ENCODE data around the gene GH2.
A peak's percentile ranks its signal among the peaks of the same experiment; 100 is the strongest.
"Not testable (repeated sequence)": the region's sequence is repeated elsewhere in the genome, so short reads cannot be mapped to it uniquely, and the experiment has no call there.

The GH2 gene

GRCh38 chr17:63874061-63874626, 7.6 kb downstream of the GH2 start:
- not testable (repeated sequence) for DNase-seq (ENCODE audit: low read depth)

DNA sequence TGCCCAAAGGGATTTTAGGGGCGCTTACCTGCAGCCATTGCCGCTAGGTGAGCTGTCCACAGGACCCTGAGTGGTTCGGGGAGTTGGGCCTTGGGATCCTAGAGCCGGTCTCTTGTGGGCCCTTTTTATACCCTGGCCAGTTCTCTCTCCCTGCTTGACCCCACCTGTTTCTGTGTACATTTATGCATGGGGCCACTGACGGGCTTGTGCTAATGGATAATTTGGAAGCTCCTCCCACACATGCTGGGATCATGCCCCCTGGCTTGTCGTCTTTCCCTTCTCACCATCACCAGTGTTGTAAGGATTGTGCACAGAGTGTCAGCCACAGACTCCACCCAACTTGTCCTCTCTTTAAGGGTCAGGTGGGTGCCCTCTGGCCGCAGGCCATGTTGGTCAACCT, 8.2 kb downstream of the GH2 start, which contains the start of gene CSH2:
Gene CSH2, minus strand, starts transcription at position 101 of the 400 bp plus-strand sequence. Its CDS starts 63 bp downstream, at position 38.
- not testable (repeated sequence) for DNase-seq (ENCODE audit: low read depth)

DNA sequence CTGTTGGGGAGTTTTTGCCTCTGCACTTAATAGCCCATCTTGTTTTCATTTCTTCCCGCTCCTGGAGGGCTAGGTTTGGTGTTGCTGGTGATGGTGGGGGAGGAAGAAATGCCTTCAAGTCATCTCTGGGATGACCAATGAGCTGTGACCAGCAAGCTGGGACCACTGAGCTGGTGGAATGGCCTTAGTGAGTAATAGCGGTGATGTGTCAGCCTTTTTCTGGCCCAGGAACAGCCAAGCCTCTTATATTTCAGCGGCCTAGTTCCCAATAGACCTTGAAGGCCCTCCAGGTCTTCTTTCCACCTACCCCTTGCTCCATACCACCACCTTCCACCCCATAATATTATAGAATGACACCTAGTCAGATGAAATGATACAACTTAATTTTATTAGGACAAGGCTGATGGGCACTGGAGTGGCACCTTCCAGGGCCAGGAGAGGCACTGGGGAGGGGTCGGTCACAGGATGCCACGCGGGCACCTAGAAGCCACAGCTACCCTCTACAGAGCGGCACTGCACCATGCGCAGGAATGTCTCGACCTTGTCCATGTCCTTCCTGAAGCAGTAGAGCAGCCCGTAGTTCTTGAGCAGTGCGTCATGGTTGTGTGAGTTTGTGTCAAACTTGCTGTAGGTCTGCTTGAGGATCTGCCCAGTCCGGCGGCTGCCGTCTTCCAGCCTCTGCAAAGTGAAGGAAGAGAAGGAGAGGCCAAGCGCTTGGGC, 9.9 kb downstream of the GH2 start:
- not testable (repeated sequence) for DNase-seq (ENCODE audit: low read depth)

DNA sequence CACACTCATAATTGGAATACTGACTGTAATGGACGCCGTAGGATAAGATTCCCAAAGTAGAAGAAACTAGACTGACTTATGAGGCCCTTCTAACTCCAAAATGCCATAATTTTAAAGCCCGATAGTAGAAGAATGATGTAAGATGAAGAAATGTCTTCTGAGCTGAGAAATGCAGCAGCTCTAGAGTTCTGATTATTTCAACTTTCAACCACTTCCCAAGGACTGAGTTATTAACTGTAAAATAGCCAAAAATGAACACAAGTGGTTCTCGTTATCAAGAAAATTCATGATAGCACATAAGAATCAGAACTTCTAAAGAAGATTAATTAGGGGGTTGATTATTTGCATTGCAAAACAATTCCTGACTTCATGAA, 11.5 kb downstream of the GH2 start:
- not testable (repeated sequence) for DNase-seq (ENCODE audit: low read depth)

GRCh38 chr17:63869491-63870291, 12.1 kb downstream of the GH2 start:
- DNase-seq (ENCODE audit: low read depth) = not testable (repeated sequence)

DNA sequence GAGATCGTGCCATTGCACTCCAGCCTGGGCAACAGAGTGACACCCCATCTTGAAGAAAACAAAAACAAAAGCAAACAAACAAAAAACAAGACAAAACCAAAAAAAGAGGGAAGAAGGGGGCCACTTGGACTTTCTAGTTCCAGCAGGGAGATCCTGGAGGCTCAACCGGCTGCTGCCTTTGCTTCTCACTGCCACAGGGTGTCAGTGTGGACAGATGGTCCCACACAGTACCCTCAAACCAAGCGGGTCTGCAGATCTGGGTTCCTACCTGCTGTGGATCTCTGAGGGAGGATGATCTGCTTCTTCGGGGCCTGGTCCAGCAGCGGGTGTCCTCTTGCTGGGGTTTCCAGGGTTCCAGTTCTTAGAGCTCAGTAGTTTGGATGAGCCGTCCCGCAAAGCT, 15.1 kb downstream of the GH2 start:
- not testable (repeated sequence) for DNase-seq (ENCODE audit: low read depth)

- DNase-seq (ENCODE audit: low read depth) = no peak
Observed at GRCh38 chr17:63859257-63859656, 22.5 kb downstream of the GH2 start.

DNA sequence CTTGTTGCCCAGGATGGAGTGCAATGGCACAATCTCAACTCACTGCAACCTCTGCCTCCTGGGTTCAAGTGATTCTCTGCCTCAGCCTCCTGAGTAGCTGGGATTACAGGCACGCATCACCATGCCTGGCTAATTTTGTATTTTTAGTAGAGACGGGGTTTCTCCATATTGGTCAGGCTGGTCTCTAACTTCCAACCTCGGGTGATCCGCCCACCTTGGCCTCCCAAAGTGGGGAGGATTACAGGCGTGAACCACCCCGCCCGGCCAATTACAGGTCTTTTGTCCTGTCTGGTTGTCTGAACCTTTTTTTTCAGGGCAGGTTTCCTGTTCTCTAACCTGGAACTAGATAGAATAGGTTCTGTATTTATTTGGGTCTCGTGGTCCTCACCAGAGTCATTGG, 25.3 kb downstream of the GH2 start:
- not testable (repeated sequence) for DNase-seq (ENCODE audit: low read depth)

GRCh38 chr17:63855185-63855584, 26.6 kb downstream of the GH2 start:
- DNase-seq (ENCODE audit: low read depth) = no peak

- no peak for DNase-seq (ENCODE audit: low read depth)
Observed at GRCh38 chr17:63854709-63855108, 27.0 kb downstream of the GH2 start.

DNA sequence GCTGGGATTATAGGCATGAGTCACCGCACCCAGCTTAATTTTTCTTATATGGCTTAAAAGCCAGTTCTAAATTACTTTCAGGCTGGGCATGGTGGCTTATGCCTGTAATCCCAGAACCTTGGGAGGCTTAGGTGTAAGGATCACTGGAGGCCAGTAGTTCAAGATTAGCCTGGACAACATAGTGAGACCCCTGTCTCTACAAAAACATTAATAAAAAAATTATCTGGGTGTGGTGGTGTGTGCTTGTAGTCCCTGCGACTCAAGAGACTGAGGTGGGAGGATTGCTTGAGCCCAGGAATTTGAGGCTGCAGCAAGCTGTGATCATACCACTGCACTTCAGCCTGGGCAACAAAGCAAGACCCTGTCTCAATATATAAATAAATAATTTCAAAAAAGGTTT, 28.5 kb downstream of the GH2 start:
- DNase-seq (ENCODE audit: low read depth) = no peak

GRCh38 chr17:63850401-63850800, 31.3 kb downstream of the GH2 start:
- no peak for DNase-seq (ENCODE audit: low read depth)

DNA sequence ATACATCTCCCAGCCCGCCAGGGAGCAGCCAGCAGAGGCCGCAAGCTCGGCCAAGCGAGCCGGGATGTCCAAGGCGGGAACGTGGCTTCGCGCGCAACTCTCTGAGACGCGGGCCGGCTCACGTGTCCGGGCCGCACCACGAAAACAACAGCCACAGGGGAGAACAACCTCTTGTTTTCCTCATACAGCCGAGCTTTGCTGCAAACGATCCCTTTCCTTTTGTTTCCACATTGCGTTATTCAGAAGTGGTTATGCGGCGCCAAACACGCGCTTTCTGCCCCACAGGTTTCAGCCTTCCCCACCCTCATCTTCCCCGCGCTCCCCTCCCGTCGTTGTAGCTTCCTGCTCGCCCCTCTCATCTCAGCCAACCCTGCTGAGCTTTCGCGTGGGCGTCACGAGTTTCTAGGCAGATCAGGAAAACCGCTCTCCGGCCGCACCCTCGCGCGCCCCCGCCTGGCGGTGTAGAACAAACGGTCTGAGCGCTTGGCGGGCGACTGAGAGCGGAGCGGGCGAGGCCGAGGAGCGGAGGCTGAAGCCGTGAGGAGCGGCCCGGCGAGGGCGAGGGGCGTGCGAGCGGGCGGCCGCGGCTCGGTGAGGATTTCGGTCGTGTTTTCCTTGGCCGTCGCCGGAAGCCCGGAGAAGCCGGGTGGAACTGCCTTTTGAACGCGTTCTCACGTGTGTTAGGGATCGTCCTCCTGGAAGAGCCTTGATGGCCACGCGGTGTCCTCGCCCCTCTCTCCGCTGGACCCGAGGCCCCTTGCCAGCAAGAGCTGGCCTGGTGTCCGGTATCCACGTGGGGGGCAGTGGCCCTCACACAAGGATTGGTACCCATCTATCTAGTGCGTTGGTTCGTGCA, 32.7 kb downstream of the GH2 start:
- DNase-seq (ENCODE audit: low read depth) = peak; percentile 93

DNA sequence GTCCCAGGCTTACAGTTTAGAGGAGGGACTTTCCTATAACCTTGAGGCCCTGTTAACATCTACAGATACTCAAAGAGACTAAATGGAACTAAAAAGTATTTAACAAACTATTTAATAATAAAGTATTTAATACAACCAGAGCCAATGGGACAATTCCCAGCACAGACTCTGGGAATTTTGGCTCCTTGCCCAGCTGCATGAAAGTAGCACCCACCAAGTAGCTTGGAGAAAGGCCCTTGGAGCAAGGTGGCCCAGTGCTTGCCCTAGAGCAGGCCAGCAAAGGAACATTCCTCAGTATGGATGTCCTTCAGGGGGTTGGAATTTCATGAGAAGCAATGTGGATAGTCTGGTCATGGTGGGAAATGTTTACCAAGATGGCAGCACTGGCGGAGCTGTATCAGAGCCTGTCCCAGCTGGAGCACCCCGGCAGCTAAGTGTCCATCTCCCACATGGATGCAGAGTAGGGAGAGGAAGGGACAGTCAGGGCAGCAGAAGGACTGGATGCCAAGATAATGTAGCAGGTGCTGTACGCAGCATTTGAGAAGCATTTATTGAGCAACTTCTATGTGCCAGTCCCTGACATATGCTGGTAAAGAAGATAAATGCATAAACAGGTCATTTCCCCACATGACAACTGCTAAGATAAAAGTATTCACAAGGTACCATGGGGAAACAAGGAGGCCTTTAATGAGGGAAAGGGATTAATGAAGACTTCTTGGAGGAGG, 34.1 kb downstream of the GH2 start:
- DNase-seq (ENCODE audit: low read depth) = no peak

DNA sequence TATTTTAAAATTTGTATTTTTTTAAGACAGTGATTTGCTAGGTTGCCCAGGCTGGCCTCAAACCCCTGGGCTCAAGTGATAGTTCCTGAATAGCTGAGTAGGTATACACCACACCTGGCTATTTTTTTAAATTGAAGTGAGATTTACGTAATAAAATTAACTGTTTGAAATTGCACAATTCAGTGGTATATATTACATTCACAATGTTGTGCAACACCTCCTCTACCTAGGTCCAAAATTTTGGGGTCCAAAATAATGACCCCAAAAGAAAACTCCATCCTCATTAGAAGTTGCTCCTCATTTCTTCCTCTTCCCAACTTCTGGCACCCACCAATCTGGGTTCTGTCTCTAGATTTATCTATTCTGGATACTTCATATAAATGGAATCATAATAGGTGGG, 36.2 kb downstream of the GH2 start:
- no peak for DNase-seq (ENCODE audit: low read depth)

DNA sequence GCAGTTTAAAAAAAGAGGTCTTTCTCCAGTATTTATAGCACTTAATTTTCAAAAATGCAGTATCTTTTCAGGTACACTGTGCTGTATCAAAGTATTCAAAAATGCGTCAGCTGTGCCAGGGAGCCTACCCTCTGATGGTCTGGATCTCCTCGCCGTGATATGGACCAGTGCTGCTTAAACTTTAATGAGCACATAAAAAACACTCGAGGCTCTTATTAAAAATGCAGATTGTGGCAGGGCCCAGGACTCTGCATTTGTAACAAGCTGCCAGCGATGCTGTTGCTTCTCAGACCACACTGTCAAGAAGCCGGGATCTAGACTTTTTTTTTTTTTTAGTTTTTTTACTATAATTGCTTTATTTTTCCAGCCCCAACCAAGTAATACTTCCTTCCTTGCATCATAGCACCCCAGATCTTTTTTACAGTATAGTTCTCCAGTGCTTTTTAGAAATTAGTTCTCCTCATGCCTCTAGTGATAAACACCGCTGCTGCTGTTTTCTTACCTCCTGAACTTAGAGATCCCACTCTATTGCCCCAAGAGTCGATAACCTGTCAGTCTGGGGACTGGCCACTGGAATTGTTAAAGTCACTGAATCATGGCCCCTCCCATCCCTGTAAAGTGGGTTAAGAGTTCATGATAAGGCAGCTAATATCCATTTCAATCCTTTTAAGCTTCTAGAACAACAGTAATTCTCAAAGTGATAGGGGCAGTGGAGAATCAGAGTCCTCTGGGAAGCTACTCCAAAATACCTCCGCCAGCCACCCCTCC, 37.6 kb downstream of the GH2 start:
- DNase-seq (ENCODE audit: low read depth) = no peak

DNA sequence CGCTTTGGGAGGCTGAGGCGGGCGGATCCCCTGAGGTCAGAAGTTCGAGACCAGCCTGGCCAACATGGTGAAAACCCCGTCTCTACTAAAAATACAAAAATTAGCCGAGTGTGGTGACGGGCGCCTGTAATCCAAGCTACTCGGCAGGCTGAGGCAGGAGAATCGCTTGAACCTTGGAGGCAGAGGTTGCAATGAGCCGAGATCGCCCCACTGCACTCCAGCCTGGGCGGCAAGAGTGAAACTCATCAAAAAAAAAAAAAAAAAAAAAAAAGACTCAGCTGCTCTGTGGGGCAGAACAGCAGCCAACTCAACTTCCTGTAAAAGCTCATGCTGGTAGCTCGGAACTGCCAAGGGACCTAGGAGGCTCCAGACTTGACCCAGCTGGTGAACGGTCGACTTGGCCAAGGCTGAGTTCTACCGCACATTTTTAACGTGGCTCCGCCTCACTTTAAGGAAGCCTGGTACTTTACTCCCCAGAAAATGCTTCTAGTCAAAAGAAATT, 38.3 kb downstream of the GH2 start:
- not testable (repeated sequence) for DNase-seq (ENCODE audit: low read depth)

- DNase-seq (ENCODE audit: low read depth) = peak; percentile 95
Observed at GRCh38 chr17:63842540-63843386, 39.0 kb downstream of the GH2 start, which contains the start of gene SMARCD2. Gene SMARCD2, minus strand, starts transcription at chr17:63842685. Its CDS starts 11 bp downstream, at chr17:63842674.

DNA sequence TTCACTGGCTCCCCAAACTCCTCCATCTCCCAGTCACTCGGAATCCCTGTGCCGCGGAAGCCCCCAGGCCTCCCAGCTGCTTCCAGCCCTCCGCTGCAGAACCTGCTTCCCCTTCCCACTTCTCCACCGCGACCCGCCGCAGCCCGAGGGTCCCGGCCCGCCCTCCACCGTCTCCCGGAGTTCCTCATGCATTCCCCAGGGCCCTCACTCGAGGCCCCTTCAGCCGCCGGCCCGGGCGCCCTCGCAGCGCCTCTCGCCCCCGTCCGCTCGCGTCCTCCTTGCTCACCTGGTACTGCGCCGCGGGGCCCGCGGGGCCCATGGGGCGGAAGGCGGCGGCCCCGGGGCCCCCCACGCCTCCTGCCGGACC, 39.6 kb downstream of the GH2 start:
- no peak for DNase-seq (ENCODE audit: low read depth)

Data from stimulated activated CD8-positive, alpha-beta memory T cell treated with anti-CD3 and anti-CD28 coated beads, Interleukin-15, amount 100 ng/mL, for 24 hours (primary cell).